NCI-H2029 (cell line): ENCODE results near the gene PGP.

Source experiments
- DNase-seq: peaks from one replicate; lab custom pipeline; 2025; lab: John Stamatoyannopoulos, UW

The PGP gene

DNA sequence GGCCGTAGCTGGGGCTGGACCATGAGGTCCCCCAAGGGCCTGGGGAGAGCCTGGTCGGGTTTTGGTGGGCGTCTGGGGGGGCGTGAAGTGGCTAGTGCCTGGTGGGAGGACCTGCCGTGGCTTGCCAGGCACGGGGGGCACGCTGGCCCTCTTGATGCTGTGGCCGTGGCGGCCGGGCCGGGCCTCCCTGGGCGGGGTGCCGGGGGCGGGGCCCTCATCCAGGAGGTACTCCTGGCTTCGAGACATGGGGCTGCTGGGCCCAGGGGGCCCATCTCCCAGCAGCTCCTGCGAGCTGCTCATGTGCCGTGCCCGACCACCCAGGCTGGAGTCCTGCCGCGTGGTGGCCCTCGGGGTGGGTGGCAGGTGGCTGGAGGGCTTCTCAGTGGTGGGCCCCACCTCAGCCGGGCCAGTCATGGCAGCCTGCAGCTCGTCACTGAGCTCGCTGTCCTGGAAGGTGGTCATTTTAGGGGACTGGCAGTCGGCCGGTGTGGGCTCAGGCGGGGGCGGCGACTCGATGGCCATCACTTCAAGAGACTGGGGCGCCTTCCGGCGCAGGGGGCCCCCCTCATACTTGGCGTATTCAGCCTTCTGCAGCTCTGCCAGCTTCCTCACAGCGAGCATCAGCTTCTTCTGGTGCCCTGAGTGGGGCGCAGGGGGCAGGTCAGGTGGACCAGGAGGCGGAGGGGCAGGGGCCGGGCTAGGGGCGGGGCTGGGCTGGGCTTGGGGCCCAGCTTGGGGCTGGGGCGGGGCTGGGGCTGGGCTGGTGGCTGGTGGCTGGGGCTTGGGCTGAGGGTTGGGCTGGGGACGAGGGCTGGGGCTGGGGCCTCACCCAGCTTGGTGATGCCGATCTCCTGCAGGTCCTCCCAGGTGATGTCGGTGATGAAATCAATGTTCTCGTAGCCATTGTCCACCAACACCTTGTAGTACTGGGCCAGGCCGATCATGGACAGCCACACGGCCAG, 33.4 kb downstream of the PGP start:
- no peak for DNase-seq

DNA sequence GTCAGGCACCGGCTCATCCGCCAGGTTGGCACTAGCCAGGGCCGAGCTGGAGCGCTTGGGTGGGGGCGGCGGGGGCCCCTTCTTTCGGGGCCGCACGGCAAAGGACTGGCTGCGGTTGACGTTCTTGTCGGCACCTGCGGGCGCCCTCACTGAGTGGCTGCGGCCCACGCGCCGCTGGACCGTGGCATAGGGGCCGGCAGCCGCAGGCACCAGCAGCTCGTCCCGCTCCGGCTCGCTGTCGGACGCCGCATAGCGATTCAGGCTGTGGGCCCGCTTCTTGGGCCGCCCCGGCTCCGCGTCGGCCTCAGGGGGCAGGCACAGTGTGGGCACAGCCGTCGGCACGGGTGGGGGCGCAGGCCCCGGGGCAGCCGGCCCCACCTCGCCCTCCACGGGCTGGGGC, 34.2 kb downstream of the PGP start:
- DNase-seq, result no peak

DNA sequence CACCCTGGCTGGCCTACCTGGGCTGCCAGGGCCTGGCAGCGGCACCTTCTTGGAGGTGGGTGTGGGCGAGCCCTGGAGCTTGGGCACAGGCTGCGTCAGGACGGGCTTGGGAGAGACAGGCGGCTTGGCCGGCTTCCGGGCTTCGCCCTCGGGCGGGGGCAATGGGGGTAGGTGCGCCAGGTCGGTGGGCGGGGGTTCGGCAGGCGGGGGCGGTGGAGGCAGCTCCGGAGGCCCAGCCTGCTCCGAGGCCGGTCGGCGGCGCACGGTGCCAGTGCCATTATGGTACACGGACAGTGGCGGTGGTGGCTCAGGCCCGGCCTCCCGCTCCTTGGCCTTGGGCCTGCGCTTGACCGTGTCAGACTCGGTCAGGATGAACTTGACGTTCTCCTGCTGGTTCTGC, 35.1 kb downstream of the PGP start:
- no peak for DNase-seq

DNA sequence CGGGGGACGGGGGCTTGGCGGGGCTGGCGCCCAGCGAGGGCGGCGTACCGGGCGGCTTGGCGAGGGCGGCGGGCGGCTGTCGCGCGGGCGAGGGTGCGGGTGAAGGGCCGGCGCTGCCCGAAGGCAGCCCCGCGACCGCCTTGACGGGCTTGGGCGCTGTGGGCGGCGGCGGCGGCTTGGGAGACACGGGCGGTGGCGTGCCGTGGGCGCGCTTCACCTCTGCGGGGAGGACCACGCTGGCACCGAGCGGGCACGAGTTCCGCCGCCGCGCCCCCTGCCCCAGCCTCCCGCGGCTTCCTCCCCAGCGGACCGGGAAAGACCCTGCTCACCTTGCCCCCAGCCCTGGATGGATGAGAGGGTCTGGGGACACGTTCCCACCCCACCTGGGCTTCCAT, 35.5 kb downstream of the PGP start:
- no peak for DNase-seq

DNA sequence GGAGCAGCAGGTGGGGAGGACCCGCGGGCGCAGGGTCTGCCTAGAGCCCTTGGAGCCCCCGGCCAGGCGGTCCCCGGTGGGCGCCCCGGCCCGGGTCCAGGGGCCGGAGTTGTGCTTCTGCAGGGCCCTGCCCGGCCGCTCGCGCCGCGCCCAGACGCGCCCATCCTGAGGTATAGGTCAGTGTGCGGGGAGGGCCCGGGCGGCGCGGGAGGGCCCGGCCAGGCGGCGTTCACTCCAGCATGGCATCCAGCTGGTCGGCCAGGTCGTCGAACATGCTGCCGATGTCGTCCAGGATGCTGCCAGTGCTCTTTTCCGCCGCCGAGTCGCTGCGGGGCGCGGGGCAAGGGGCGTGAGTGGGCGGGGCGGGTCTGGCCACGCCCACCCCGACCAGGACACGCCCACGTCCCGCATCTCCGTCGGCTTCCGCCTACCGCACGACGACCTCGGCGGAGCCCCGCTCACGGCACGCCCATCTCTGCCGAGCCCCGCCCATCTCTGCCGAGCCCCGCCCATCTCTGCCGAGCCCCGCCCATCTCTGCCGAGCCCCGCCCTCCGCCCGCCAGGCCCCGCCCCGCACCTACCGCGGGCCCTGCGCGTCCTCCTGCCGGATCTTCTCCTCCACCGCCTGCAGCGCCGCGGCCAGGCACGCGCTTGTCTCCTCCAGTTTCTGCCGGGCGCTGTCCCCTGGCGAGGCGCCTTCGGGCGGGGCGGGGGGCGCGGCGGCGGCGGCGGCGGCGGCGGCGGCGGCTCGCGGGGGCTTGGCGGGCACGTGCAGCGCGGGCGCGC, 36.1 kb downstream of the PGP start:
- no peak for DNase-seq

DNA sequence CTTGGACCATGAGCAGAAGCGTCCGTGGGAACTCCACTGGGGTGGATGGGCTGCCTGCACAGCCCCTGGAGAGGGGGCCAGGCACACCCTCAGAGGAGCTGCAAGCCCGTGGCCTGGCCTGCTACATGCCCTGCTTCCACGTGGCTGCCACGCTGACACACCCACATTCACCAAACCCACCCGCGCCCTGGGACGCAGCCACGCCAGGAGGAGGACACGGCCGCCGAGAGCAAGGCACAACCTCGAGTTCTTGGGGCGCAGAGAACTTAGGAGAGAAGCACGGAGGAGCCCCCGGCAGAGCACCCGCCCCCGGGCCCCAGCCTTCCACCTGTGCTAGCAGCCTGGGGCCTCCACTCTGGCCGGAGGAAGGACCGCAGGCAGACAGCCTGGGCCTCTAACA, 37.1 kb downstream of the PGP start:
- DNase-seq, result no peak

DNA sequence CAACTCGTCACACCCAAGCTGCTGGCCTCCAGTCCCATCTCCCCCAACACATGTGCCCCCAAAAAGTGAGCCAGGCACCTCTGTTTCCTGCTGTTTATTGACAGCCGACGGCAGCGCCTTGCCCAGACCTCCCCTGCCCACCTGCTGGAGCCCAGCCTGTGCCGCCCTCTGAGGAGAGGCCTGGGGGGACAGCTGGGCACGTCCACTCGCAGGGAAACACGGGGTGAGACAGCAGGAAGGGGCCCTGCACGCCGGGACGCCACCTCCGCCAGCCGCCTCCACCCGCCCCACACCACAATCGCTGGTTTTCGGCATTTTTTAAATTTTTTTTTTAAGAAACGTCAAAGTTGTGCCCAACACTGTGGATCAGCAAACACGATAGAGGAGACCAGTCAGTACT, 37.5 kb downstream of the PGP start:
- DNase-seq, result no peak

DNA sequence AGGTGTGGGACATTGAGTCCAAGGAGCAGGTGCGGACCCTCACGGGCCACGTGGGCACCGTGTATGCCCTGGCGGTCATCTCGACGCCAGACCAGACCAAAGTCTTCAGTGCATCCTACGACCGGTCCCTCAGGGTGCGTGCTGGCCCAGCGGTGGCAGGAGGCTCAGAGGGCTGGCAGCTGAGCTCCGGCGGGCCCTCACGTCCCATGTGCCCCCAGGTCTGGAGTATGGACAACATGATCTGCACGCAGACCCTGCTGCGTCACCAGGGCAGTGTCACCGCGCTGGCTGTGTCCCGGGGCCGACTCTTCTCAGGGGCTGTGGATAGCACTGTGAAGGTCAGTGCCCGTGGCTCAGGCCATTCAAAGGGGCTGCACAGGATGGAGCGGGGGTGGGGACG, 38.6 kb downstream of the PGP start:
- no peak for DNase-seq

DNA sequence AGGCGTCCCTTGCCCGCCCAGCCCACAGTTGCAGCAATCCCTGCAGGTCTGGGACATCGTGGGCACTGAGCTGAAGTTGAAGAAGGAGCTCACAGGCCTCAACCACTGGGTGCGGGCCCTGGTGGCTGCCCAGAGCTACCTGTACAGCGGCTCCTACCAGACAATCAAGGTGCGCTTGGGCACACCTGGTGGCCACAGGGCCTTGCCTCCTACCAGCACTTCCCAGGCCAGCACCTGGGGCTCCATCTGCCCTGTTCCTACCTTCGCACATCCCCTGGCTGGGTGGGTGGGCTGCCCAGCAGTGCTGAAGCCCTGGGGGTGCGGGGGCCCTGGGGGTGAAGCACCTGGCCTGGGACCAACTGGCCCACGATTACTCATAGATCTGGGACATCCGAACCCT, 39.2 kb downstream of the PGP start:
- DNase-seq, result no peak

DNA sequence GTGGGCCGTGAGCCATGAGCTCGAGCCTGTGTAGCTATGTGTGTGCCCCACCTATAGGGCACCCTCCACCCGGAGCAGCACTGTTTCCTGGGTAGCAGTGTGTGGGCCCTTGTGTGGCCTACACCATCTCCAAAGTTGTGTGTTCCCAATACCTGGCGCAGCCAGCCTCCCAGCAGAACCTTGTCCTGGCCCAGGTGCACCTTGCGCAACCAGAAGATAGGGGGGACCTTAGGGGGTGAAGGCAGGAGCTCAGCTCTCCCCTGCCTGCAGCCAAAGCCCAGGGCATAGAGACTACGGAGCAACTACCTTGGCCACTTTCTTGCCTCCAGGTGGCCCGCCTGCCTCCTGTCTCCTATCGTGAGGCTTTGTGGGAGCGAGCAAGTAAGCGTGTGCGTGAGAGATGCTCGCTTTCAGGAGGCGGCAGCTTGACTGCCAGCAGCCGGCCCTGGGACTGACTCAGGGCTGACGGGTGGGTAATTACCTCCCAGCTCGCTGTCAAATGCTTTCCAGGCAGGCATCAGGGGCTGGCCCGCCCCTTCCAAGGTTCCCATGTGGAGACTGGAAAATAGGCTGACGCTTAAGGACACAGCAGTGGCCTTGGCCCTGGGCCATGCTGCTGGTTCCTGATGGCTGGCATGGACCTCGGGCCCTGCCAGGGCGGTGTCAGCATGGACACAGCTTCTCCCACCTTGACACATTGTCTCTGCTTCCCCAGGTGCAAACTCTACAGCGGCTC, 40.1 kb downstream of the PGP start:
- DNase-seq, result no peak

DNA sequence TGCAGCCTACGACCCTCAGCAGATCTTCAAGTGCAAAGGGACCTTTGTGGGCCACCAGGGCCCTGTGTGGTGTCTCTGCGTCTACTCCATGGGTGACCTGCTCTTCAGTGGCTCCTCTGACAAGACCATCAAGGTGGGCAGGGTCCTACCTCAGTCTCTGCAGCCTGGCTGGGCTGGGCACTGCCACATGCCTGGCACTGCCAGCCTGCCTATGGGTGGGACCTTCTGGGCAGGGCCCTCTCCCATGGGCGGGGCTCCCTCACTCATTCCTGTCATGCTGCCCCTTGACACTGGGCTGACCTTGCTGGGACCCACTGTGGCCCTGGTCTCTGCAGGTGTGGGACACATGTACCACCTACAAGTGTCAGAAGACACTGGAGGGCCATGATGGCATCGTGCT, 40.7 kb downstream of the PGP start:
- no peak for DNase-seq

DNA sequence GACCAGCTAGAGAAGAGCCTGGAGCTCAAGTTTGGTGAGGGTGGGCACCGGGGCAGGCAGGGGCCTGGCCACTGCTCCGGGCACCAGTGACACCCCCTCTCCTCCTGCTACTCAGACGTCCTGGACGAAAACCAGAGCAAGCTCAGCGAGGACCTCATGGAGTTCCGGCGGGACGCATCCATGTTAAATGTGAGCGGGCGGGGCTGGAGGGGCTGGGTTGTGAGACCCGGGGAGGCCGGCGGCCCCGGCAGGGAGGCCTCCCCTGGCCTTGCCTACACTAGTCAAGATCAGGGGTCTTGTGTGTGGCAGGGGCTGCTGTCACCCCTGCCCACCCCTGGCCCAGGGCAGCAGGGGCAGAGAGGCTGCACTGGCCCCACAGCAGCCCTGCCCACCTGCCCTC, 41.3 kb downstream of the PGP start:
- no peak for DNase-seq

DNA sequence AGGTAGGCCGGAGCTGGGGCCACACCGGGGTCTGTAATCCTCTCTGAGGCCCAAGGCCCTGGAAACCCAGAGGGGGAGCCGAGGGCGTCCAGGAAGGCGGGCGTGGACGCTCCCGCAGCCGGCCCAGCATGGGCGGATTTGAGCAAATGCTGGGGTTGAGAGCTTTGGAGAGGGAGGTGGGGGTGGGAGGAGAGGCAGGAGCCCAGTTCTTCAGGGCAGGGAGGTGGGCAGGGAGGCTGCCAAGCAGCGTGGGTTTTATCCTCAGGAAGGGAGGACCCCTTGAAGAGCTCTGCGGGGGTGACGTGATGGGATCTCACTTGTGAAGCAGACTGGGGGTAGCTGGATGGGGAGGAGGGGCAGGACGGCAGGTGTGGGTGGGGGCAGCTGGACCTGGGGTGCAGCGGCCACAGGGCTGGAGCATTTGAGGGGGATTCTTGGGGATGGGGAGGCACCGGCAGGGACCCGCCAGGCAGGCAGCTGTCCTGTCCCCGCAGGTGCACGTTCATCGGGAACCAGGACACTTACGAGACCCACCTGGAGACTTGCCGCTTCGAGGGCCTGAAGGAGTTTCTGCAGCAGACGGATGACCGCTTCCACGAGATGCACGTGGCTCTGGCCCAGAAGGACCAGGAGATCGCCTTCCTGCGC, 41.8 kb downstream of the PGP start:
- DNase-seq, result no peak

DNA sequence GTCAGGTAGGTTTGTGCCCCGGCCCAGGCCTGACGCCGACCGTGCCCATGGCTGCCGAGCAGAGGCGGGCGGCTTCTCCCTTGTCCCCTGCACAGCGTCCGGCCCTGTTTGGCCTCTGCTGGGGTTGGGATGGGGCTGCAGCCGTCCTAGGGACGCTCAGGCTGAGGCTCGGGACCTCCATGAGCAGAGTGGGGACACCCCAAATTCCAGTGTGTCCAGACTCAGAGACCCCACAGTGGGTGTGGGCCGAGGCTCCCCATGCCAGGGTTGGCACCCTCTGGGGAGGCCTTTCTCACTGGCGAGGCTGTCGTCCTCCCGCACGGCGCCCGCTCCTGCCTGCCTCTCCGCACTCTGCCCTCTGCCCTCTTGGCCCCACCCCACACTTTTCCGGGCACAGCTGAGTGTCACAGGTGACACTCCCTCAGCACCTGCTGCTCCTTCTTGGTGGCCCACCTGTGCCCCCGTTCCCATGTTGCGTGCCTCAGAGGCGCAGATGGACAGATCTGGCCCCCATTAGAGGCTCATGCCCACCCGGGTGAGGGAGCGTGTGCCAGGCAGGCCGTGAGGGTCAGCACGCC, 43.0 kb downstream of the PGP start:
- no peak for DNase-seq

DNA sequence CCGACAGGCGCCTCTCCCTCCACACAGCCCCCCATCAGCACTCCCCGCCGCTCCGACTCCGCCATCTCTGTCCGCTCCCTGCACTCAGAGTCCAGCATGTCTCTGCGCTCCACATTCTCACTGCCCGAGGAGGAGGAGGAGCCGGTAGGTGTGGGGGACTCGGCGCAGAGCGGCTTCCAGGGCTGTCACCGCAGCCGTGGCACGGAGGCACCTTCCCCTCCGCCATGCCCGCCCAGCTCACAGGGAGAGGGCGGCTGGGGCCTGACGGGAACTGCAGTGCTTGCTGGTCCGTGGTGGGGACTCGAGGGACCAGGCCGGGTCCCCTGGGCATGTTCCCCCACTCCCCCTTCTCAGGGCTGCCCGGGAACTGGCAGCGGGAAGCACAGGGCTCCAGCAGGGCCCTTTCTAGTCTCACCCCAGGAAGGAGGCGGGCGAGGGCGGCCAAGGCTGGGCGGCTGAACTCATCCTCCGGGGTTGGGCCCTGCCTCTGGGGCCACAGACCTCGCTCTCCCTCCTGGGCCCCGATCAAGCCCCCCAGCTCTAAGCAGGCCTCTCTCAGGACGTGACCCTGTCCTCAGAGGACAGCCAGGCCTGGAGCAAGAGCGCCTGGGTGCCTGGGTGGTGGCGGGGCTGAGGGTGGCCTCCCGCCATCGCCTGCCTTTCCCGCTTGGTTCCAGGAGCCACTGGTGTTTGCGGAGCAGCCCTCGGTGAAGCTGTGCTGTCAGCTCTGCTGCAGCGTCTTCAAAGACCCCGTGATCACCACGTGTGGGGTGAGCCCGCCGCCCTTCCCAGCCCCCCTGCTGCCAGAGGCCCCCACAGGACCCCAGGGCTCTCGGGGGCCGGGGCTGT, 43.8 kb downstream of the PGP start:
- DNase-seq, result no peak

DNA sequence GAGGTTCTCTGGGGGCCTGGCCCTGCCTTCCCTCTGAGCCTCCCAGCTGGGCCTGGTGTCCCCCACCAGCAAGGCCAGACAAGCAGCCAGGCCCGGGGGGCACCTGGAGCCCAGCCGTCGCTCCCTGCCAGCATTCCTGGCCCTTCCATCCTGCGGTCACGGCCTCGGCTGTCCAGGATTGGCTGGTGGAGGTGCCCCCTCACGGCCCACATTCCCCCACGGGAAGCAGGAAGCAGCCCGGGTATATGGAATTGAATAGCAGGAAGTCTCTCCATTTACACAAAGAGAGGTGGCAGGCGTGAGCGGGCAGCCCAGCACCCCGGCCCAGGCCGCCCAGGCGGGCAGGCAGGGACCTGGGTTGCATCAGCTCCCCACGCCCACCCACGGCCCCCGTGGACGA, 44.6 kb downstream of the PGP start:
- DNase-seq, result no peak

DNA sequence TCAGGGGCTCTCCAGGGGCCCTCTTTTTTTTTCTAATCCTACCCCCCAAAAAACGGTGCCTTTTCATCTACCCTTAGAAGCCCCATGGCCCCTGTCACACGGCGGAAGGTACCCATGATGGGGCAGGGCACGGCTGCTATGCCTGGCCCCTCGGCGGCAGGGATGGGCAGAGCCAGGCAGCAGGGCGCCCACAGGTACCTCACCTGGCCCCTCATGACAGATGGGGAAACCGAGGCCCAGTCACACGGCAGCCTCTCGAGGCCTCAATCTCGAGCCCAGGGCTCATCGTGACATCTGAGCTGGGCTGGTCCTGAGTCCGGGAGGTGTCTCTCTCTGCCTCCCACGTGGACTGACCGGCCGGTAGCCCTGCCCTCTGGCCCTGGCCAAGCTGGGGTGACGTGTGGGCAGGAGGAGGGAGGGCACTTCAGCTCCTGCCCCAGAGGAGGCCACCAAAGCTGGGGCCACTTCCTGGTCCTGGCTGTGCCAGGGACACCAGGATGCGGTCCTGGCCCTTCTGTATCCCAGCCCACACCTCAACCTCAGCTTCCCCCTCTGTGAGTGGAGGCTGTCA, 47.5 kb downstream of the PGP start:
- no peak for DNase-seq

DNA sequence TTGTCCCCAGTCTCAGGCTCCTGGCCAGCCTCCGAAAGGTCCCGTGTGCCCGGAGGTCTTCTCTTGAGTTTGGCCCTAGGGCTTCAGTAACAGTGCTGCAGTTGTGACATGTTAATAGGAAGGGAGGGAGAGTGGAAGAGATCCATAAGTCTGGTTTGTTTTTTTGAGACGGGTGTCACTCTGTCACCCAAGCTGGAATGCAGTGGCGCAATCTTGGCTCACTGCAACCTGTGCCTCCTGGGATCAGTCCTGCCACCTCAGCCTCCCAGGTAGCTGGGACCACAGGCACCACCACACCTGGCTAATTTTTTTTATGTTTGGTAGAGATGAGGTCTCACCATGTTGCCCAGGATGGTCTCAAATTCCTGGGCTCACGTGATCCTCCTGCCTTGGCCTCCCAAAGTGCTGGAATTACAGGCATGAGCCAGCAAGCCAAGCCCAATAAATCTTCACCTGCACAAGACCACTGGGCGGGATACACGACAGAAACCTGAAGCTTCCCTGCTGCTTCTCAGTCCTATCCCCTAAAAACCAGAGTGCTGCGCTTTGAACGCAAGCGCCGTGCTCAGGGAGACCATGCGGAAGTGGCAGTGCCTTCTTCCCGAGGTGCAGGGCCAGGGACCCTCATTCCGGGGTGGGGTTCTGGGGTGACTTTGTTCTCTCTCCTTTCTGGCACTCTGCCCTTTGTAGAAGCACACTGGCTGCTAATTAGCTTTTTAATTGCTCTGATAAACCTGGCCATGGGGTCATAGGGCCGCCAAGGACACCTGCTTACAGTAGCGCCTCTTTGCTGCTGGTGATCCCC, 48.2 kb downstream of the PGP start:
- no peak for DNase-seq

DNA sequence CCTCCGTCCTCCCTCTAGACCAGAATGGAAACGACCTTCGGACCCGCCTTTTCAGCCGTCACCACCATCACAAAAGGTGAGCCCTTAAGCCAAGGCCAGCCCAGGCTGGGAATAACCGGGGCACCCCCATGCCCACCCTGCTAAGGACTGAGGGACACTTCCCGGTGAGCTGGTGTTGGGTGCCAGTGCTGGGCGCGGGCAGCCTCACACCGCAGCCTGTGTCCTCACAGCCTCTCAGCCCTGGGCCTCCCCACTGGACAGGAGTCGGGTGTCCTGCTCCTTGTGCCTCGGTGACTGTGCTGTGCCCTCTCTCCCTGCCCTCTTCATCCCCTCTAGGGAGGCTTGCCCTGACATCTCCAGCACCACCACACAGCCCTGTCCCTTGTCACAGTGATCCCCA, 48.8 kb downstream of the PGP start:
- no peak for DNase-seq
